NCI-H2171 (cell line): Measurements from ENCODE around the gene BCL11B.
A peak's percentile ranks its signal among the peaks of the same experiment; 100 is the strongest.

Experiments
- DNase-seq: peaks from one replicate; lab custom pipeline; 2025; lab: John Stamatoyannopoulos, UW

Gene BCL11B

DNA sequence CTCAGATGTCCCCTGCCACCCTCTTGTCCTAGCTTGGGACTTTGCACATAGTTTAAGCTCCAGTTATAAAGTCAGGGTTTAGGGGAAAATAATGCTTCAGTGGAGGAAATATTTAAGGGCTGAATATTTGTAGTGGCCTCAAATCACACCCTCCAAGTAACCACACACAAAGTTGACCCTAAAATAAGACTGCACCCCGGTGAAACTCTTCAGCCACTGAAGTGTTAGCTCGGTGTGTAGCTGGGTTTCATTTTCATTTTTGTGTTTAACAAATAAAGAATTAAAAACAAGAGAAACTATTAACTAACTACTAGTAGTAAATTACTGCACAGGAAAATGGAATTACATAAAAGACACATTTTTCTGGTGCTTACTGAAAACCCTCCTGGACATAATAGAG is 14.8 kb upstream of the BCL11B start:
- no peak for DNase-seq

DNA sequence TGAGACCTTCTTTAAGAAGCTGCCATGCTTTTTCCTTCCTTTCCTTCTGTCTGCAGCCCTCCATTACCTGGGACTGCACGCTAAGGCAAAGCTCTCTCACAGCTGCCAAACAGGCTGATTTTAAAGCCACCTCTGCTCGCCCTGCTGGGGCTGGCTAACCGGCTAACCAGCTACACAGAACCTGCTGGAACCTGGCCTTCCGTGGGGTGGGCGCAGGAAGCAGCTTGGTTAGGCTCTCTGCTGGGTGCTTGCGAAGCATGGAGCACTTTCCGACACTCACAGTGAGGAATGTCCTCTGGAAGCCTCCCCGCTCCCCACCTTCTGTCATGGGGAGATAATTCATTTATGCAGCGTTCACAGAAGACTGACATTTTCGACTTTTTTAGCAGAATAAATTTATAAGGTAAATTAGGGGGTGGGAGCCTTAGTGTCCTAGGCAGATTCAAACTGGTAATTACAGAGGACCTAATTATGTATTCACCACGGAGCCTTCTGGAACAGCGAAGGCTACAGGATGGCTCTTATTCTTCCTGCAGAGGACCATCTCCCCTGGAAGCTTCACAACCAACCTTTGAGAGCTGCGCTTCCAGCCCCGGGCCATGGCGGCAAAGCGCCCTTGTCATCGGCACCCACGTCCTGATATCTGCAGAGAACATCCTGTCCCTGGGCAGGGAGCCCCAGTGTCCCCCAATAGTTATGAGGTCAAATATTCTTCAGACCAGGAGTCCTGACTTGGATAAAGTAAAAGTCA is 12.4 kb upstream of the BCL11B start:
- no peak for DNase-seq

DNA sequence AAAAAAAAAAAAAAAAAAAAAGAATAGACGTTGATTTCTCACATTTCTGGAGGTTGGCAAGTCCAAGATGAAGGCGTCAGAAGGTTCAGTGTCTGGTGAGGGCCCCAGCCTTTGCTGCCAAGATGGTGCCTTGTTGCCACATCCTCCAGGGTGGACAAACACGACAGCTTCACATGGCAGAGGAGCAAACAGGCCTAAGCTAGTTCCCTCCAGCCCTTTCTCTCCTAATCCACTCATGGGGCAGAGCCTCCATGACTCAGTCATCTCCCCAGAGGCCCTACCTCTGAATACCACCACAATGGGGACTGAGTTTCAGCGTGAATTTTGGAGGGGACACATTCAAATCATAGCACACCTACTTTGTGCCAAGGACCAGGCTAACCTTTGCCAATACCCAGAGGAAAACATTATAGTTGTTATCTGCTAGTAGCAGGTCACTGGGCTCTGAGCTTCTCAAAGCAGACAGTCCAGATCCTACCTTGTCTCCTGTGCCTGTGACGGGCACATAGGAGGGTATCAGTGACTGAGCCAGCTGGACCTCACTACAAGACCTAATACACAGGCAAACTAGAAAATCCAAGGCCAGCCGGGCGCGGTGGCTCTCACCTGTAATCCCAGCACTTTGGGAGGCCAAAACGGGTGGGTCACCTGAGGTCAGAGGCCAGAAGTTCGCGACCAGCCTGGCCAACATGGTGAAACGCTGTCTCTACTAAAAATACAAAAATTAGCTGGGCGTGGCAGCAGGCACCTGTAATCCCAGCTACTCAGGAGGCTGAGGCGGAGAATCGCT is 10.5 kb upstream of the BCL11B start:
- no peak for DNase-seq

DNA sequence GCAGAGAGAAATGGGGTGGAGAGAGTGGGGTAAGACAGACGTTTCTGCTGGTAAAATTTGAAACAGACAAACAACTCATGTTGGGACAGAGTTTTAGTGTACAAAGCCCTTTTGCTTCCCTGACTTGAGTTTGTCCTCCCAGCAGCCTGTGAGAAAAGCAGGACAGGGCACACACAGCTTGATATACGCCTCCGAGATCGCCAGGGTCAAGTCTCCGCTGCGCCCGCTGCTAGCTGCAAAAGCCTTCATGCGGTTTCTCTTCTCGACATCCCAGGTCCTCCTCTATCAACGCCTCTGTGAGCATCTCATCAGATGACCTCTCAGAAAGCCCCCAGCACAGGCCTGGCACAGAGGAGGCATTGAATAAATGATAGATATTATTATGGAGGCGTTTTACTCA is 9.4 kb upstream of the BCL11B start:
- no peak for DNase-seq

DNA sequence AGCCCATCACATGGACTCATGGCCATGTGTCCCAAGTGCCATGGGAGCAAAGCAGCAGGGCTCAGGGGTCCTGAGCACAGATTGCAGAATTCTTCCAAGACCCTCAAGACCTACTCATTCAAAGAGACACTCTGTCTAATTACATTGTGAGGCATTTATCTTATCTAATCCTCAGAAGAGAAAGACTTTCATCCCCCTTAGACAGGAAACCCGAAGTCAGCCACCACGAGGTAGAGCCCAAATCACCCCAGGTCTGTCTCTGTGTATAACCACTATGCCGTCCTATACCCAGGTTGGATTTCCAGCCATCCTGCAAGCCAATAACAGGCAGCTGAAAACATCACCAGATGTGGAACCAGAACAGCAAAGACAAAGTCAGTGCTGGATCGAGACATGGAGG is 8.9 kb upstream of the BCL11B start:
- no peak for DNase-seq

DNA sequence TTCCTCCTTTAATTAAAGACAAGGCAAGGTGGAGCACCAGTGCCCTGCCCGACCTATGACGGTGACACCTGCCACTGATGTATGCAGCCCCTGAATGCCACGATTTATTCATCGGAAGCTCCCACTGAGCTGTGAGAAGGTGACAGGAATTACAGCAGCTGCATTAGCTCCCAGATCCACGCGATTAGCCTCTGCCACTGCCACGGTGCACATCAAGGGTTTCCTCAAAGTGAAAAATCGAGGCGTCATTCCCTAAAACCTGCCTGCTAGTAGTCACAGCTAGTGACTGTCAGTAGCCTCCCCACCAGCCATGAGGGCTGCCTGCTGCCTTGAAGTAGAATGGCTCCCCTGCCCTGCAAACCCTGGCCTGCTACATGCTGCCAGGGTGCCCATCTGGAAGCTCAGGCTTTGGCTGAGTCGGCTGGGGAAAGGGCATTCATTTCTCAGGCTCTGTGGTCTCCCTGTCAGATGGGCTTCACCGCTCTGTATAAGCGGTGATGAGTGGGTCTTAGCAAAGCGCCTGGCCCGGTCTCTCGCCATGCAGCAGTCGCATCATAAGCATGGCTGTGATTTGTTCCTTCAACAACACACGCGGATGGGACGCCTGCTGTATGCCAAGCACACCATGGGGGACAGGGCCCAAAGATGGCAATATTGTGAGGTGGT is 8.2 kb upstream of the BCL11B start:
- no peak for DNase-seq

DNA sequence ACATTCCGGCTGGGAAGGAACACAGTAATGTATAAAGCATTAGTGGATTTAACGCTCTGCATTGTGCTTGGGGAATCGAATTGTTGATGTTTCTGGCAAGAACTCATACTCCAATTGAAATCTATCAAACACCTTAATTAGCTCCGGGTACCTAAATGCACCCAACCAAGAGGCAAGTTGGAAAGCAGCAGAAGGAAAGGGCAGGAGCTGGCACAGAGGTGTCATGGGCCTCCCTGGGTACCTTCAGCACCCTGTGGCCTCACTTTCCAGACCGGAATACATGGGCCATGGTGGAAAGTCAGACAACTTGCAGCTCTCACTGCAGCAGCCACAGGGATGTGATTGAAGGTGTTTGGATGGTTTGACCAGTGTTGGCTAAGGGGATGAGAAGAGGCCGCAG is 6.8 kb upstream of the BCL11B start:
- no peak for DNase-seq

DNA sequence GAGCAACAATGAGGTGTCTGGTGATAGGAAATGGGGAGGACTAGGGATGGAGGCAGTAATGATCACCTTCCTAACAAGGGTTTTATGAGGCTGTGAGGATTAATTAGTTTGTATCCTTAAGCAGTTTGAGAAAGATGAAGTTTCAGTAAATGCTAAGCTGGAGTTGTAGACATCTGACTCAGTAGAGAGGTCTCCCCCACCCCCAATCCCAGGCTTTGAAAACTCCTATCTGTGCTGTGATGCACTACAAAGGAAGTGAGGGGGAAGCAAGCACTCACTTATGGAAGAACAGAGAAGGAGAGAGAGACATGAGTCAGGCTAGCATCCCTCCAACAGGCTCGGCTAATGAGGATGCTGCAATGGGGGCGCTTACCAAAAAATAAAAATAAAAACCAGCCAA is 5.5 kb upstream of the BCL11B start:
- no peak for DNase-seq

DNA sequence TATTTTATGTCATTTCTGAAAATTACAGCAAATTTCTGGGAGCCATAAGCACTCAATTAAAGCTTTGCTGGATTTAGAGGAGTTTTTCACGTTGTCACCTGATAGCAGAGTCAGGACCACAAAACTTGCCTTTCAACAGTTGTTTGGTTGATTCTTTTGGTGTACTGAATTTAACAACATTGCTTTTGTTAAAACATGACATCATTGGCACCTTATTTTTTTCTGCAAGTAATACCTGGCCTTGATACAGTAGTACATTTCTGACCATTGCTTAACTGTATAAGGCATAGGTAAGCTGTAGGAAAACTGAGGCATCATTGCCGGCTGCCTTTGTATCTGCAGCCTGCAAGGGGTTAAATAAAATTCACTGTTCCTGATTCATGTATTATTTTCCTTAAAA is 4.5 kb upstream of the BCL11B start:
- no peak for DNase-seq

DNA sequence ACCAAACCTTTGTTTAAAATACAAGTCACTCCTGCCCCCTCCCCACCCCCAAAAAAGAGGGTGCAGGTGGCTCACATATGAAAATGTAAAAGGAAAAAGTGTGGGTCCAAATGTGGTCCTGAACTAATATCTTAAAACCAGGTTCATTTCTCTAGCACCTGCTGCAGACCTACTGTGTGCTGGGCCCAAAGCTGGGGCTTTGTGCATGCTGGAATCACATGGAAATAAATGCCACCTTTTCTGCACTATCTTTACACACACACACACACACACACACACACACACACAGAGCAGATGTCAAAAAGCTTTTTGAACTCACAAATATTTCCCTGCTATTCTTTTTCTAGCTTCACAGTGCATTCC is 3.2 kb upstream of the BCL11B start:
- DNase-seq = no peak

DNA sequence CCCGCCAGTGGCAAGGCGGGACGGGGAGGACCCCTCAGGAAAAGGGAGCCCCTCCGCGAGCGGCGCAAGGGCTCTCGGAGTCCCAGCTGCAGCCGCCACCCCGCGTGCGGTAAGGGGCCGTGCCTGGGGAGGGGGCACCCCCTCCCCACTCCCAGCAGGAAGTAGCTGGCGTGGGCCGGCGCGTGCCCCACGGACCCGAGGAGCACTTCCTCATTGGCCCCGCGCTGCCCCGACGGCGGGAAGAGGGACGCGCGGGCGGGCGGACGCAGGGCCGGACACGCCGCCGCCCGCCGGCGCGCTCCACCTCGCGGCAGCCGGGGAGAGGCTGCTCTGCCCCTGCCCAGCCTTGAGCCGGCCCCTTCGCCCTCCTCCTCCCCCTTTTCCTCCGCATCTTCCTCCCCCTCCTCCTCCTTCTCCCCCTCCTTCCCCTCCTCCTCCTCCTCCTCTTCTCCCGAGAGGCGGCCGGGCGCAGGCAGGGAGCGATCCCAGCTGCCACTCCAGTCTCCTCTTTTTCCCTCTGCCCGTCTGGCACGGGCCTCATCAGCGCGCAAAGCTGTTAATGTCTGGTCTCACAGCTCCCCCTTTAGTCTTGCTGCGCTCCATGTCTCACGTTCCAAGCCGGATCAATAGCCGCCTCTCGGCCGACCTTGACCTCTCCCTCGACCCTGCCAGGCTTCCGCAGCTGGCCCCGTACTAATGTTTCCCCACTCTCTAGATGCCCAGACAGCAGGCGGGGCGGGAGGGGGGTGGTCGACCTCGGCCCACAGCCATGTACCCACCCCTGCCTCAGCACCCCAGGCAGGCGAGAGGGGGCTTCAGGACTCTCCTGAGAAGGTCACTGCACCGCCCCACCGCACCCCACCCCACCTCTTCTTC is 2.6 kb upstream of the BCL11B start:
- DNase-seq = peak; percentile 98

DNA sequence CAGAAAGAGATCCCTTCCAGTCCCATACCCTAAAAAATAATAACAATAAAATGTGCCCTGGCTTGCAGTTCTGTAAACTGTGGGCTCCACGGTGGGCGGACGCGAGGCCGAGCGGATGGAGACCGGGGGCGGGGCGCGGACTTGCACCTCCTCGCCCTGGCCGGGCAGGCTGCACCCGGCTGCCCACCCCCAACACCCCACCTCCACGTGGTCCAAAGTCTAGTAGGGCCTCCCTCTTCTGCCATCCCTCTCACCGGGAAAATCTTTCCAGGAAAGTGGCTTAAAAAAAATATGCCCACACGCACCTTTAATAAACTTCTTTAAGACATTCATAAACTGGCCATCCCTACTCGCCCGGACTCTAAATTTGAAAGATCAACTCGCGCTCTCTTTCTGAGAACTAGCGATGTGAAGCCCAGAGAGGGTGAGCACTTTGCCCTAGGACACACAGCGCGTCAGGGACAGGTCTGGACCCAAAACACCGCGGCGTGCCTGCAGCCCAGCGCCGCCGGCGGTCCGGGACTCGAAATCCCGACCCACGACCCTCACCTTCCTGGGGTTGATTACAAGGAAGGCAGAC is 1.9 kb upstream of the BCL11B start:
- peak; percentile 77 for DNase-seq

DNA sequence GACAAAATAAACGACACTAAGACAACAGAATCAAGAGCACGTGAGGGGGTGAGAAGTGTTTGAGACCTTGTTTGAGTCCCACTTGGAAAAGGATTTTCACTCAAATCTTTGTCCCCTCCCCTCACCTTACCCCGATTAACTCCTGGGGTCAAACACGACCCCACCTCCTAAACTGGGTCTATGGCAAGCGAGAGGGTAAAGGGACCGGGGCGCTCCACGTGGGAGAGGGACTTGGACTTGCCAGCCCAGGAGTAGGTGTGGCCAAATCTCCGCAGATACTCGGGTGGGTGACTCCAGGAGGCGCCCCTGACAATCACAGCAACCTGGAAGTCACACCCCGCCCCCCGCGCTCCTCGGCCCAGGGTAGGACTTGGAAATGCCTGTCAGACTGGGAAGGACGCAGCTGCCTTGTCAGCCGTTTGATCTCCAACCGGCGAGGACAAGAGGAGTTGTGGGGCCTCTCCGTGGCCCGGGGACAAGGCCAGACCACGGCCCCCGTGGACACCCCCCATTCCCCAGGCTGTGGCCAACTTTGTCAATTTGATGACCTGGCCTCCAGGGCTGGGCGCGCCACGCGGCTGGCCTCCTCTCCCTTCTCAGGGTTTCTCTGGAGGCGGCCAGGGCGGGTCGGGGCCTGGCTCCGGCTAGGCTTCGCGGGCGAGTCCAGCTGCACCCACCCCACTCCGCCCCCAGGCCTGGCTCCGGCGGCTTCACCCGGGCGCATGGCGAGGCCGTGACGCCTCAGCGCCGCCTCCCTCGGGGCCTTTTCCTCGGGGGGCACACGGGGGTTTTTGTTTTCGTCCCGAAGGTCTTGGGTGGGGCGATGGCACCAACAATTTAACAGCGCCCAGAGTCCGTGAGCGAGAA is 1.1 kb upstream of the BCL11B start:
- peak; percentile 89 for DNase-seq

DNA sequence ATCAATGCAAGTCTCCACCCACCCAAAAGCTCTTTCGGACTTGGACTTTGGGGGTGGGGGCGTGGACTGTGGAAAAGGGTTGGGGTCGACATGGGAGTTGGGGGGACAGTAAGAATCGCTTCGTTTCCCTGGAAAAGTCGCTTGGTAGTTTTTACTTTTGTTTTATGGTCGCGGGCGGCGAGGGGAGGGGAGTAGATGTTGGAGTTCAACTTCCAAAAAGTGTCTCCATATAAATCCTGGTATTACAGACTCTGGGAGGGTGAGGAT is 568 bp upstream of the BCL11B start:
- no peak for DNase-seq

DNA sequence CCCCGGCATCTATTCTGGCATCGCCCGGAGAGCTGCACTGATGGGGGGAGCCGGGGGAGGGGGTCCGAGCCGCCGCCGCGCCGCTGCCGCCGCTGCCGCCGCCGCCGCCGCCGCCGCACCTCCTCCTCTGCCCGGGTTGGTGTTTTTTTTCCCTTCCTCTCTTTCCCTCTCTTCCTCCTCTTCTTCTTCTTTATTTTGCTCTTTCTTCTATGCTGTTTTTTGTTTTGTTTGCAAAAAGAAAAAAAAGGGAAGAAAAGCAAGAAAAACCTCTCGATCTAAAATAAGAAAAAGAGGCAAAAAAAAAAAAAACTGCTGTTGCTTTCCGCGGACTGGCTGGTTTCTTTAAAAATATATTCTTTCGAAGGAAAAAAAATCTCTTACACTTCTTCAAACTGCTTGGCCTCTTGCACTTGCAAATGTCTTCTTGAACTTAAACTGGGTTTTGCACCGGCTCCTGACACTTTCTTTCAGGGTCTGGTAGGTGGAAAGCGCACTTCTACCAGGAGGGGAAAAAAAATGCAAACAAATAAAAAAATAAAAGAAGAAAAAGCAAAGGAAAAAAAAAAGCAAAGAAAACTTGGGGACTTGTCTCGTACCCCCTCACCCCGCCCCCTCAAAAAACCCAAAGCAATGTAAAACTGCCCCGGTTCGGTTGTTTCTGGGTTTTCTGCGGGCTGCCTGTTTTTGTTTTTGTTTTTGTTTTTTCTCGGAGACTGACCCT is 616 bp downstream of the BCL11B start:
- DNase-seq = no peak

DNA sequence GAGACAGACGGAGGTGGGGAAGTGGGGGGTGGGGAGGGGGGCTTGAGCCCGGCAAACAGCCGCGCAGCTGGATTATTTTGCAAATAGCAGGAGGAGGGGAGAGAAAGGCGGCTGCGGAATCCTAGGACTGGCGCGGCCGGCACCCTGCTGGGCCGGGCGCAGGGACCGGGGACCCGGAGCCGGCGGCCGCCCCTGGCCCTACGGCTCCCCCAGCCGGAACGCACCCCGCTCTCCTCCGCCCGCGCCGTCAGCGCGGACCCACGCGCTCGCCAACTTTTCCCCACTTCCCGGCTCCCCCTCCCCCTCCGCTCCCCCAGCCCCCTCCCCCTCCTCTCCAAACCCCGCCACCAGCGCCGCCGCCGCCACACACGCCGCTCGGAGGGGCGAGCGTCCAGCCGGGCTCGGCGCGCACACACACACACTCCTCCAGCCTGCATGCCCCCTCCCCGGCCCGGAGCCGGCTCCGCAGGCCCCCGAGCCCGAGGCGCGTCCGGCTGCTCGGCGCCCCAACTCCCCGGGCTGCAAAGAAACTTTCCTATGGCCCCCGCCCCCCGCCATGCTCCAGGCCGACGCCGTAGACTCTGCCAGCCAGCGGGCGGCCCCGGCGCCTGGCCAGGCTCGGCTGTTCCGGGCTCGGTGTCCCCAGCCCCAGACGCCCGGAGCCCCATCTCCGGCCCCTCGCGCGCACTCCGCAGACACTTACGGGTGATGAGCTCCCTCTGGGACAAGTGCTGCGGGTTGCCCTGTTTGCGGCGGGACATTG is 1.4 kb downstream of the BCL11B start:
- peak; percentile 89 for DNase-seq

DNA sequence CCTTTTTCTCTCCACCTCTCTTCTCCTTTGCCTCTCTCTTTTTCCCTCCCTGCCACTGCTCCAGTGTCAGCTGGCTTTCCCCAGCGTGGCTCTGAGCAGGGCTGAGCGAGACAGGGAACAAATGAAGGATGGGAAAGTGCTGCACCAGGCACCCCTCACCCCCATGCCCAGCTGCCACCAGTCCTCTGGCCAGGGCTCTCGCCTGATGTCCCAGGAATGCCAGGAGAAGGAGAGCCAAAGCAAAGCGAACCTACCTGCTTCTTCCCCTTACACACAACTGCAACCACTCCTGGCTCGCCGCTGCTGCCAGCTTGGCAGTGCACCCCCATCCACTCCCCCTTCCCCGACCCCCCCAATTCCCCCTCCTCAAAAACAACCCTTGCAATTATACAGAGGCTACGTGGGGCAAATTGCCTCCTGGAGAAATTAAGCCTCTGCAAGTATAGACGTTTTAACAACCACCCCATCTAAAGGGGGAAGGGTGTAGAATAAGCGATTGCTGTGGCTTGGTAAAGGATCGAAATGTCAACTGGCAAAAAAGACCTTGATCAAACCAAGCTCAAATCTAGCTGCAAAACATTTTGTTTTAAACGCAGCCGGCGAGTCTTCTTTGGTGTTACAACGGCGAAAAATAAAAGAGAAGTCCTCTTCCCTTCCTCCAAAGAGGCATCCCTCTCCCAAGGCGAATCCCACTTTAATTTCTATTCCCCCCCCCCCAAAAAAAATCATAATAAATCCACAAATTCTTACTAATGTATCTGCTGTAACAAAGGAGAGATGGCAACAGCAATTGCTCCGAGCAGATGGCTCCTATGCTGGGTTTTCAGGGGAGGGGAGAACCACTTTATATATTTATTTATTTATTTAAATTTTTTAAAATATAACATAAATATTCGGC is 2.9 kb downstream of the BCL11B start:
- DNase-seq = no peak
